Measurements from ENCODE around the gene USP2.

- TF ChIP-seq POLR2AphosphoS5 (IDR thresholded peaks at IDR 0.05; ENCODE audit: low read depth, low read length): no peak
- no peak for TF ChIP-seq CTCF (IDR thresholded peaks at IDR 0.05)
Measured at GRCh38 chr11:119344291-119345010, 37.0 kb downstream of the USP2 start.

All from Panc1 (cell line).